Karpas-422 (cell line): ENCODE results near the gene TRPM2. TPM values are rescaled to one million over a fixed set of nuclear protein-coding genes. Genes with fewer than 3 reads are reported as not detected.

Experiments used
- DNase-seq: peaks from one replicate; pipeline ENCODE4 v3.0.0-alpha.2; 2015
- H2AFZ ChIP-seq: fragments of 200-600 bp; sonication (generic); 2 replicates; pipeline ENCODE4 v1.6.1; 2014; ENCODE audit warnings: antibody characterized with exemption, low read length, mixed read lengths
- H3K27ac ChIP-seq: fragments of 200-600 bp; sonication (generic); 2 replicates; pipeline ENCODE4 v1.5.1; 2014; ENCODE audit warnings: mild to moderate bottlenecking, low read length, moderate library complexity
- H3K27me3 ChIP-seq: fragments of 200-600 bp; sonication (generic); 2 replicates; pipeline ENCODE4 v1.6.1; 2014; ENCODE audit warnings: low read length, mixed read lengths
- H3K36me3 ChIP-seq: fragments of 200-600 bp; sonication (generic); 2 replicates; pipeline ENCODE4 v1.6.1; 2014; ENCODE audit warnings: low read length, mixed read lengths; ENCODE audit not compliant: insufficient read depth
- H3K4me1 ChIP-seq: fragments of 200-600 bp; sonication (generic); 2 replicates; pipeline ENCODE4 v1.6.1; 2014; ENCODE audit warnings: mild to moderate bottlenecking, low read length, mixed read lengths
- H3K4me2 ChIP-seq: fragments of 200-600 bp; sonication (generic); 2 replicates; pipeline ENCODE4 v1.6.1; 2014; ENCODE audit warnings: low read length, low read depth, mild to moderate bottlenecking; ENCODE audit not compliant: poor library complexity, severe bottlenecking
- H3K4me3 ChIP-seq: fragments of 200-600 bp; sonication (generic); 2 replicates; pipeline ENCODE4 v1.5.1; 2014; ENCODE audit warnings: mild to moderate bottlenecking, antibody characterized with exemption, low read length, mixed read lengths
- H3K79me2 ChIP-seq: fragments of 200-600 bp; sonication (generic); 2 replicates; pipeline ENCODE4 v1.6.1; 2014; ENCODE audit warnings: mild to moderate bottlenecking, low read length, mixed read lengths
- H3K9ac ChIP-seq: fragments of 200-600 bp; sonication (generic); 2 replicates; pipeline ENCODE4 v1.6.0; 2014; ENCODE audit warnings: low read length
- H3K9me2 ChIP-seq: fragments of 200-600 bp; sonication (generic), shearing (Covaris generic); replicated peaks from 2 replicates; pipeline ENCODE4 v1.6.0; 2014; ENCODE audit warnings: mild to moderate bottlenecking, low read length, moderate library complexity; ENCODE audit not compliant: insufficient read depth
- H3K9me3 ChIP-seq: fragments of 300-700, 200-600 bp; sonication (generic); 2 replicates; pipeline ENCODE4 v1.6.1; 2014; ENCODE audit warnings: low read length, mixed read lengths
- H4K20me1 ChIP-seq: fragments of 200-600 bp; sonication (generic); 2 replicates; pipeline ENCODE4 v1.6.1; 2014; ENCODE audit warnings: mild to moderate bottlenecking, antibody characterized with exemption, low read length, low read depth; ENCODE audit not compliant: insufficient read depth
- total RNA-seq: library from RNA; depleted of rRNA; stranded (reverse); fragments of >200 nt; shearing (Covaris generic); gene quantifications from 2 replicates; pipeline ENCODE4 v1.2.3, GENCODE V29; 2014; ENCODE audit warnings: low replicate concordance

TRPM2 gene
- total RNA-seq, 1 experiment from 2014 or later, result not detected

- H3K27me3 ChIP-seq, result no peaks in the 10 kb centered on the region
- no peak overlapping the region for H3K27ac ChIP-seq
- no peaks in the 10 kb centered on the region for H3K9me2 ChIP-seq
- H3K4me2 ChIP-seq, result no peak overlapping the region
- no peaks in the 10 kb centered on the region for H3K9me3 ChIP-seq
- no peak for DNase-seq
- H2AFZ ChIP-seq, result no peak overlapping the region
- H3K9ac ChIP-seq, result no peak overlapping the region
- H3K36me3 ChIP-seq, result no peaks in the 10 kb centered on the region
- no peaks in the 10 kb centered on the region for H4K20me1 ChIP-seq
- no peaks in the 10 kb centered on the region for H3K79me2 ChIP-seq
- peaks cover 5% of the 10 kb centered on the region for H3K4me1 ChIP-seq
- no peak overlapping the region for H3K4me3 ChIP-seq
Observed at GRCh38 chr21:44480200-44481053, 127.0 kb downstream of the TRPM2 start.

GRCh38 chr21:44482581-44483287 is 129.3 kb downstream of the TRPM2 start:
- H3K27ac ChIP-seq, result no peak overlapping the region
- no peaks in the 10 kb centered on the region for H3K9me3 ChIP-seq
- no peak overlapping the region for H3K4me2 ChIP-seq
- H3K27me3 ChIP-seq, result no peaks in the 10 kb centered on the region
- no peaks in the 10 kb centered on the region for H3K79me2 ChIP-seq
- H3K9ac ChIP-seq, result no peak overlapping the region
- no peaks in the 10 kb centered on the region for H3K9me2 ChIP-seq
- H2AFZ ChIP-seq, result no peak overlapping the region
- no peaks in the 10 kb centered on the region for H4K20me1 ChIP-seq
- peak; percentile 70 for DNase-seq
- H3K4me1 ChIP-seq, result peaks cover 5% of the 10 kb centered on the region
- no peaks in the 10 kb centered on the region for H3K36me3 ChIP-seq
- no peak overlapping the region for H3K4me3 ChIP-seq

- Histone ChIP-seq H3K4me2 (no peak overlapping the region), H3K36me3 (no peaks in the 10 kb centered on the region), H3K4me1 (peaks cover 5% of the 10 kb centered on the region), H3K79me2 (no peaks in the 10 kb centered on the region), H3K9ac (no peak overlapping the region), H2AFZ (no peak overlapping the region), H3K27me3 (no peaks in the 10 kb centered on the region), H3K27ac (no peak overlapping the region), H3K9me3 (no peaks in the 10 kb centered on the region), H3K9me2 (no peaks in the 10 kb centered on the region), H4K20me1 (no peaks in the 10 kb centered on the region), H3K4me3 (no peak overlapping the region)
- no peak for DNase-seq
Observed at GRCh38 chr21:44483288-44484237, 130.1 kb downstream of the TRPM2 start.

- Histone ChIP-seq H3K36me3 (no peaks in the 10 kb centered on the region), H3K27ac (no peak overlapping the region), H3K9ac (no peak overlapping the region), H3K9me3 (no peaks in the 10 kb centered on the region), H3K4me1 (peaks cover 5% of the 10 kb centered on the region), H2AFZ (no peak overlapping the region), H3K27me3 (no peaks in the 10 kb centered on the region), H3K79me2 (no peaks in the 10 kb centered on the region), H3K4me2 (no peak overlapping the region), H3K9me2 (no peaks in the 10 kb centered on the region), H3K4me3 (no peak overlapping the region), H4K20me1 (no peaks in the 10 kb centered on the region)
- DNase-seq, result no peak
Observed at GRCh38 chr21:44484498-44485253, 131.3 kb downstream of the TRPM2 start.

GRCh38 chr21:44485254-44485793 is 131.9 kb downstream of the TRPM2 start:
- H3K36me3 ChIP-seq, result no peaks in the 10 kb centered on the region
- no peaks in the 10 kb centered on the region for H3K27me3 ChIP-seq
- H3K4me3 ChIP-seq, result no peak overlapping the region
- H4K20me1 ChIP-seq, result no peaks in the 10 kb centered on the region
- no peaks in the 10 kb centered on the region for H3K79me2 ChIP-seq
- H3K9me3 ChIP-seq, result no peaks in the 10 kb centered on the region
- no peak overlapping the region for H2AFZ ChIP-seq
- no peak overlapping the region for H3K4me2 ChIP-seq
- no peak overlapping the region for H3K27ac ChIP-seq
- peak; percentile 70 for DNase-seq
- H3K9me2 ChIP-seq, result no peaks in the 10 kb centered on the region
- H3K4me1 ChIP-seq, result peaks cover 5% of the 10 kb centered on the region
- H3K9ac ChIP-seq, result no peak overlapping the region

GRCh38 chr21:44485796-44486195 is 132.4 kb downstream of the TRPM2 start:
- DNase-seq, result no peak
- no peaks in the 10 kb centered on the region for H3K9me2 ChIP-seq
- H3K9me3 ChIP-seq, result no peaks in the 10 kb centered on the region
- H3K79me2 ChIP-seq, result no peaks in the 10 kb centered on the region
- H4K20me1 ChIP-seq, result no peaks in the 10 kb centered on the region
- no peaks in the 10 kb centered on the region for H3K27me3 ChIP-seq
- H3K9ac ChIP-seq, result no peak overlapping the region
- no peaks in the 10 kb centered on the region for H3K36me3 ChIP-seq
- no peak overlapping the region for H2AFZ ChIP-seq
- H3K4me2 ChIP-seq, result no peak overlapping the region
- H3K4me1 ChIP-seq, result peaks cover 5% of the 10 kb centered on the region
- no peak overlapping the region for H3K27ac ChIP-seq
- H3K4me3 ChIP-seq, result no peak overlapping the region

- no peak overlapping the region for H3K4me3 ChIP-seq
- no peaks in the 10 kb centered on the region for H3K9me3 ChIP-seq
Observed at GRCh38 chr21:44486302-44486701, 132.9 kb downstream of the TRPM2 start.

More at GRCh38 chr21:44486302-44486701, 132.9 kb downstream of the TRPM2 start:
- Histone ChIP-seq H3K4me2 (no peak overlapping the region), H3K9me2 (no peaks in the 10 kb centered on the region), H3K27me3 (no peaks in the 10 kb centered on the region), H3K36me3 (no peaks in the 10 kb centered on the region), H3K27ac (no peak overlapping the region), H3K9ac (no peak overlapping the region), H3K79me2 (no peaks in the 10 kb centered on the region), H3K4me1 (peaks cover 5% of the 10 kb centered on the region), H2AFZ (no peak overlapping the region), H4K20me1 (no peaks in the 10 kb centered on the region)
- DNase-seq, result no peak
